PC-9 (cell line): ENCODE measurements around the gene GALNT9.

Source experiments
- CTCF ChIP-seq: fragments of 200-600 bp; sonication (generic); conservative IDR thresholded peaks from 2 replicates; pipeline ENCODE4 v1.6.1; 2017; ENCODE audit warnings: mixed run types, antibody characterized with exemption, mild to moderate bottlenecking, moderate library complexity
- EZH2 ChIP-seq: fragments of 200-600 bp; sonication (generic); IDR thresholded peaks from 2 replicates; pipeline ENCODE4 v1.8.0; 2017; ENCODE audit warnings: antibody characterized with exemption, low read depth

DNA sequence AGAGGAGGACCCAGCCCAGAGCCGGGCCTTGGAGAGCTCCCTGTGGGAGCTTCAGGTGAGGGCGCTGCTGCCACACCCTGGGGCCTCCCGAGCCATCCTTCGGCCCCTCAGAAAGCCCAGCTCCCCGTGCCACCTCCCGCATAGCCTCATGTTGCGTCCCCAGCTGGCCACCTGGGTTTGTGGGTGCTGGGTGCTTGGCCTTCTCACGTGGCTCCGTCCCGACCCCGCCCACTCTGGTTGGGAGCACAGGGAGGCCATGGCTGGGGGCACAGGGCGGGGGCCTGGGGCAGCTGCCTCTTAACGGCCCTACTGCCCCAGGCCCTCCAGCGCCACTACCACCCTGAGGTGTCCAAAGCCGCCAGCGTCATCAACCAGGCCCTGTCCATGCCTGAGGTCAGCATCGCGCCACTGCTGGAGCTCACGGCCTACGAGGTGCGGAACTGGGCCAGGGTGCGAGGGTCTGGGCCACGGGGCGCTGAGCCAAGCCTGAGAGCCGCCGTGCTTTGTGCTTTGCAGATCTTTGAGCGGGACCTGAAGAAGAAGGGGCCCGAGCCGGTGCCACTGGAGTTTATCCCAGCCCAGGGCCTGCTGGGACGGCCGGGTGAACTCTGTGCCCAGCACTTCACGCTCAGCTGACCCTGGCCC is 177.5 kb downstream of the GALNT9 start:
- TF ChIP-seq CTCF (no peak), EZH2 (no peak)
